GM21619 (cell line): ENCODE measurements around the gene MCRIP2.

ENCODE experiments used
- ATAC-seq: cut with Tn5 transposase; IDR thresholded peaks from one replicate; pipeline ENCODE4 v1.9.1; 2021; ENCODE audit not compliant: unreplicated experiment

The MCRIP2 gene

DNA sequence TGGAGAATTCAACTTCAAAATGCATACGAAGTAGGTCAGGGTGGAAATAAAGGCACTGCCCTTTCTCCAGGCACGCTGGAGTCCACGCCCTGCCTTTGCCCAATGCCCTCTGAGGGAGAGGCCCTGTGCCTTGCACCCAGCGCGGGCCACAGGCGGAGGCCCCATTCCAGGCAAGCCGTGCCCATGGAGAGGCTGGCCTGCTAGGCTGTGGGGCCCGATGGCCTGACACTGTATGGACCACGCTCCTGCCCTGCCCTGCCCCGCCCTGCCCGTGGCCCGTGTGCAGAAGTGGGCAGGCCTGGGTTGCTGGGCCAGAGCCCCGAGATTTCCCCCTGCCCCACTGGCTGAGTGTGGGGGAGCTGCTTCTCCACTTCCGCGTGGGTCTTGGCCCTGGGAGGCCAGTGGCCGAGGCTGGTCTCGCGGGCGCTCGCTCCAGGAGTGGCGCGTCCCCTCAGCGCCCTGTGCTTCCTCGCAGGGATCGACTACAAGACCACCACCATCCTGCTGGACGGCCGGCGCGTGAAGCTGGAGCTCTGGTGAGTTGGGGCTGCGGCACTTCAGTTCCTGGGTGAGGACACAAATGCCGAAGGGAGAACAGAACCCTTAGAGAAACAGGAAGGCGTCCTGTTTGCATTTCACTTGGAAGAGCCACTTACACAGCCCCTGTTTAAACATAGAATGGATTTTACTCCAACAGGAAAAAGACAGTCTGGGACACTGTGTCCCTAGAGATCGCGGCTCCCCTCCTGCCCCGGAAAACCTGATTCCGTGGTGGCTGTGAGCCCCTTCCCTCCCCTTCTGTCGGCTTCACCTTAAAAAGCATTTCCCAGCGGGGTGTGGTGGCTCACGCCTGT lies 24.7 kb upstream of the MCRIP2 start:
- ATAC-seq: no peak

DNA sequence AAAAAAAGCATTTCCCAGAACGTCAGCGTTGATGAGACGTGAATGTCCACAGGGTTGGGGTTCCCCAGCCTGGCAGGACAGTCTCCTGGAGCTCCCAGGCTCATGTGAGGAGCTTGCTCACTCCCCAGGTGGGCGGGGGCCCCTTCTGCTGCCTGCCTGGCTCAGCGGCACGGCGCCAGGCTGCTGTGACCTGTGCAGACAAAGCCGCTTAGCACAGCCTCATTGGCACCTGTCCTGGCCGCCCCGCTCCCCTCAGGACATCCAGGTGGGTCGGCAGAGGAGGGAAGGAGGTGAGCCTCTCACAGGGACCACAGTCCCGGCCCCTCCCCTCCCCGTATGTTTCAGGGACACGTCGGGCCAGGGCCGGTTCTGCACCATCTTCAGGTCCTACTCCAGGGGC lies 23.8 kb upstream of the MCRIP2 start:
- no peak for ATAC-seq

DNA sequence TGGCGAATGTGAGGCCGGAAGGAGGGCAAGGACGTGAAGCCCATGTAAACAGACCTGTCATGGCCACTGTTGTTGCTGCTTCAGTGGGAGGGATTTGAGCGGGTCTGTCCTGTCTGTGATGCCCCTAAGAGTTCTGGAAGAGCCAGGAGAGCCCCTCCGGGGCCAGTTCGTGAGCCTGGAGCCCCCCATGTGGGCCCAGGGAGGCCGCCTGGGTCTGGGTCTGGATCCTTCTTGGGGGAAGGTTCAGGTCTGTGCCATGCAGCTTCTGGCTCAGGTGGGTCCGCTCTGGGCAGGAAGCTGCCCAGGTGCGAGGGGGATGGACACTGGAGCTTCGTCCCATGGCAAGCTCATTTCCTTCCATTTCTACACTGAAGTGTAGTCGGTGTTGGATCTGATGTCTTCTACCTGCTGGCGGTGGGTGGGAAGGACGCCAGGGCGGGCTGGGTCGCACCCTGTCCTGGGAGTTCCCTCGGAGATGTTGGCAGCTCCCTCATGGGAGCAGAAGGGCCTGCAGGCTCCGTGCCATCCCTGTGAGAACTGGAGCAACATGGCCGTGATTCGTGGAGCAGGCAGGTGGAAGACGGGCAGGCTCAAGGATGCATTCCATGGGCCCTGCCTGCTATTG lies 22.0 kb upstream of the MCRIP2 start:
- no peak for ATAC-seq

DNA sequence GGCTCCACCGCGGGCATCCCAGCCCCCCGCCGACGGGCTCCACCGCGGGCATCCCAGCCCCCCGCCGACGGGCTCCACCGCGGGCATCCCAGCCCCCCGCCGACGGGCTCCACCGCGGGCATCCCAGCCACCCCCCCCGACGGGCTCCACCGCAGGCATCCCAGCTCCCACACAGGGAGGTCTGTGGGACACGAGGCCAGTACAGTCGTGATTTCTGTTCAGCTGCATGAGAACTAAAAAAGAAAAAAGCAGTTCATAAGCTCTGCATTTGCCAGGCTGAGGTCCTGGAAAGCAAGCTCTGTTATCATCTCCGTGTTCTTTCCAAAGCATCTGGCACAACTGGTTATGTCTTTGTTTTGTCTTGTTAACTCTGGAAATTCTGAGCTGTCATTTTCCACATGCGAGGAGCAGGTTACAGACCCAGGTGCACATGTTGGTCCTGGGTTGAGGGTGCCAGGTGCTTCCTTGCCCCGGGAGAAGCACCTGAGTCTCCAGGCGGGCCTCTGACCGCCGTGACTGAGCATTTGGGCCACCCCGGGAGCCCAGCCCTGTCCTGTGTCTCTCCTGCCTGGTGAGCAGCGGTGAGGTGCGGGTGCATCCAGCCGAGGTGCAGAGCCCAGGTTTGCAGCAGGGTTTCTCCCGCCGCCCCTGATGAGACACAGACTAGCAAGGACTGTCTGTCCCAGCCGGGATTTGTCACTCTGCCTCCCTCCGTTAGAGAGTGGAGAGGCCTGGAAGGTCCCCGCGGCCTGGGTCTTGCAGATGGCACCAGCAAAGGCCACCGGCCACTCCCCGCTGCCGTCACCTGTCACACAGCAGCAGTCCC lies 20.7 kb upstream of the MCRIP2 start:
- no peak for ATAC-seq

DNA sequence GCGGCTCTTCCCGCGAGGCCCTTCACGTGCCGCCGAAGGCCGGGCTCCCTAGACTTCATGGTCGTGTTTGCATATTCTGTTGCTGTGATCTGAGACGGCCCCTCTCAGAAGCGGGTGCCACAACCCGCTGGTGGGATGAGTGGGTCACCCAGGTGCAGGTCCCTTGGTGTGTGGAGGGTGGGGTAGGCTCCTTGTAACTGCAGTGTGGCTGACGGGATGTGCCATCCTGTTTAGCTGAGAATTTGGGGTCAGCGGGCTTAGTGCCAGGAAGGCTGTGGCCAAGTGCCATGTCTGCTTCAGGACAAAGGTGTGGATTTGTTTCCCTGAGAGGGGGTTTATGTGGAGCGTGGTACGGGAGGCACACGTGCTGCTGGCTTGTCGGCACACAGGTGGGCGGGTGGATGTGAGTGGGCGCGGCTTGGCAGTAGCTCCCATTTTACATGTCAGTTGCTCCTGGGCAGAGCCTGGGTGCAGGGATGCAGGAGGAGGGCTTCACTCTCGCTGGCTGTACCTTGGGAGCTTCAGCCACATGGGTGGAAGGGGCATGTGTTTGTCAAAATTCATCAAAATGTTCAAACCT lies 20.0 kb upstream of the MCRIP2 start:
- ATAC-seq: no peak

DNA sequence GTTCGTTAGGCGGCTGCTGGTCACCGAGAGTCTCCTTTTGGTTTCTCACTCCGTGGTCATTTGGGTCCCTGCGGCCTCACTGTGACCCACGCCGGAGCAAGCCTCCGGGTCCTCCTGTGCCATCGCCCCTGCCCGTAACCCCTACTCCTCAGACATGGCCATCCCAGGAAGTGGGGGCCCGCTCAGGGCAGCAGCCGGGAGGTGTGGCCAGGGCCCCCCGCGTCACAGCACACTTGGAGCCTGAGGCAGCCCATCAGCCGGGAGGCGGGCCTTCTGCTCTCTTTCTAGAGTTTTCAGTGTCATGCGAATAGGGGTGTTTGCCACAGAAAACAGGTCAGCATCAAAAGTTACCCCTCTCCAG lies 18.7 kb upstream of the MCRIP2 start:
- no peak for ATAC-seq

DNA sequence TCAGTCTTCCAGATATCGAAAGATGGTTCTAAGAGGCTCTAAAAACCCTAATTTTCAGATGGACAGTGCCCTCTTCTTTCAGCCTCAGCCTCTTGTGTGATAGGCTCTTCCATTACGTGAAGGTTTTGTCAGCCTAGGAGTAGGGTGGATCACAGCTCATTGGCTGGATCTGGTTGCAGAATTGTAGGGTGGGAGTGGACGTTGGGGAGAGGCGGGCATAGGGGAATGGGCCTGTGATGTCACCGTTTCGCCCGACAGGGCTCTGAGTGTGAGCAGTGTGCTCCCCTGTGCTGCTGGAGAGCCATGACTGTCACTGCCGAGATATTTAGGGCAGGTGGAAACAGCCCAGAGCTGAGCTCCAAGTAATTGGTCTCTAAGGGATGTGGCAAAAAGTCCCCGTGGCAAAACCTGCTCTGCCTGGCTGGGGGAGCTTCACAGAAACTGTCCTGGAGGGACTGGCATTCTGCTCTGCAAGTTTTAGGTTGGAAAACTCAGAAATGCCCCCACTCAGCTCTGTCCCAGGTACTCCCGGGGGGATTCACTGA lies 17.0 kb upstream of the MCRIP2 start:
- ATAC-seq: no peak

DNA sequence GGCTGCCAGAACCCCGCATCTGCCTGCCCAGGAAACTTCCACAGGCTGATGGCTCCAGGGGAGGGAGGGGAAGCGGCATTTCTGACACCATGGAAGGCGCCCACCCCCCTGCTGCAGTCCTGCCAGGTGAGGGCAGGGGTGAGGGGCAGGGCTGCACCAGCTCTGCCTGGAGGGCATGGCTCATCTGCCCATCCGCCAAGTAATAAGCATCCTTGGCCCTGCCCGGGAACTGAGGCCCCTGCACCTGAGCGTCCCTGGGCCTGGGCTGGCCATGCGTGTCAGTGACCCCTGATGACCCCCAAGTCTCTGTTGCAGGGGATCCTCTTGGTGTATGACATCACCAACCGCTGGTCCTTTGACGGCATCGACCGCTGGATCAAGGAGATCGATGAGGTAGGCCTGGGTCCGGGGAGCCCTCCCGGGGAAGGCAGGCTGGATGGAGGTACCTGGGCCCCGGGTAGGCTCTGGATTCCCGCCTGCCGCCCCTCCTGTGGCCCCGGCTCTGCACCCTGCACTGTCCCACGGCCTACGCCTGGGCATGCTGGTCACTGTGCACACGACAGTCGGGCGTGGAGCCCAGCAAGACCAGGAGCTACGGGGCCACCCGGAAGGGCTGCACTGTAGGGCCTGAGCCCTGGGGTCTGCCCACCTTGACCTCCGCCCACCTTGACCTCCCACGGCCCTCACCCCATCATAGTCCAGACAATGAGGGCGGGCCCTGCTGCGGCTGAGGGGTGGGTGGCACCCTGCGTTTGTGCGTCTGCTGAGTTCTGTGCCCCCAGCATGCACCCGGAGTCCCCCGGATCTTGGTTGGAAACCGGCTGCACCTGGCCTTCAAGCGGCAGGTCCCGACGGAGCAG lies 16.3 kb upstream of the MCRIP2 start:
- ATAC-seq: no peak

DNA sequence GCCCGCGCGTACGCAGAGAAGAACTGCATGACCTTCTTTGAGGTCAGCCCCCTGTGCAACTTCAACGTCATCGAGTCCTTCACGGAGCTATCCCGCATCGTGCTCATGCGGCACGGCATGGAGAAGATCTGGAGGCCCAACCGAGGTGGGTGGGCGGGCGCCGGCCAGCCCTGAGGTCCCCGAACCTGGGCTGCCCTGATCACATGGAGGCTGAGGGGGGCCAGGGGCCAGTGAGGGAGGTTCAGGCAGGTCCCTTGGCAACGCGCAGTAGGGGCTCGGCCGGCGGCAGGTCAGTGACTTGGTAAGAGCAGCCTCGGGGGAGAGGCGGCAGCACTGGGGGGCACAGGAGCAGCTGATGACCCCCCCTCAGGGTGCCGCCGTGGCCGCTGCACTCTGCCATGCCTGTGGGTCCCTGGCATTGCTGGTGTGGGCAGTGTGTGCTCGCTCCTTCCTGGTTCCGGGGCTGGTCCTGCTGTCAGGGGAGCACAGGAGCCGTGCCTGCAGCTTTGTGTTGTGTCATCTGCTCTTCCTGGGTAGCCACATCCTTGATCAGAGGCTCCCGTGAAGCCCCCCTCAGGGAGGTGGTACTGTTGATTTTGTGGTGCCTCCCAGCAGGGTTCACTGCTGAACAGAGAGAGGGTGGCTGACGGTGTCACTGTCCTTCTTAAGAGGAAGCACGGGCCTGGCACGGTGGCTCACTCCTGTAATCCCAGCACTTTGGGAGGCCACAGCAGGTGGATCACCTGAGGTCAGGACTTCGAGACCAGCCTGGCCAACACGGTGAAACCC lies 15.5 kb upstream of the MCRIP2 start:
- no peak for ATAC-seq

DNA sequence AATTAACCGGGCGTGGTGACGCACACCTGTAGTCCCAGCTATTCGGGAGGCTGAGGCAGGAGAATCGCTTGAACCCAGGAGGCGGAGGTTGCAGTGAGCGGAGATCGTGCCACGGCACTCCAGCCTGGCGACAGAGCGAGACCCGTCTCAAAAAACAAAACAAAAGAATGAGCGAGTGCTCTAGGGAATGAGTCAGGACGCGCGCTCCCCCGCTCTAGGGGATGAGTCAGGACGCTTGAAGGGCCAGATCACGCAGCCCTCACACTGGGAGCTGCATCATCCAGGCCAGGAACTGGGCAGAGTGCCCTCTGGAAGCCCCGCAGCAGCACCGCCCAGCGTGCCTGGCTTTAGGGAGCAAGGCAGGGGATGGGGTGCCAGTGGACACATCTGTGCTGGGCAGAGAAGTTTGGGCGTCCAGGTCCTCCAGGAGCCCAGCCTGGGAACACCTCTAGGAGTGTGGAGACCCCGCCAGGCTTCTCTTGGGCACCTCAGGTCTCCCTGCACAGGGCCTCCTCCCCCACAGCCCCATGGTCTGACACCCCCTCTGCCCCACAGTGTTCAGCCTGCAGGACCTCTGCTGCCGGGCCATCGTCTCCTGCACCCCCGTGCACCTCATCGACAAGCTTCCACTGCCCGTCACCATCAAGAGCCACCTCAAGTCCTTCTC lies 14.7 kb upstream of the MCRIP2 start:
- ATAC-seq: no peak

DNA sequence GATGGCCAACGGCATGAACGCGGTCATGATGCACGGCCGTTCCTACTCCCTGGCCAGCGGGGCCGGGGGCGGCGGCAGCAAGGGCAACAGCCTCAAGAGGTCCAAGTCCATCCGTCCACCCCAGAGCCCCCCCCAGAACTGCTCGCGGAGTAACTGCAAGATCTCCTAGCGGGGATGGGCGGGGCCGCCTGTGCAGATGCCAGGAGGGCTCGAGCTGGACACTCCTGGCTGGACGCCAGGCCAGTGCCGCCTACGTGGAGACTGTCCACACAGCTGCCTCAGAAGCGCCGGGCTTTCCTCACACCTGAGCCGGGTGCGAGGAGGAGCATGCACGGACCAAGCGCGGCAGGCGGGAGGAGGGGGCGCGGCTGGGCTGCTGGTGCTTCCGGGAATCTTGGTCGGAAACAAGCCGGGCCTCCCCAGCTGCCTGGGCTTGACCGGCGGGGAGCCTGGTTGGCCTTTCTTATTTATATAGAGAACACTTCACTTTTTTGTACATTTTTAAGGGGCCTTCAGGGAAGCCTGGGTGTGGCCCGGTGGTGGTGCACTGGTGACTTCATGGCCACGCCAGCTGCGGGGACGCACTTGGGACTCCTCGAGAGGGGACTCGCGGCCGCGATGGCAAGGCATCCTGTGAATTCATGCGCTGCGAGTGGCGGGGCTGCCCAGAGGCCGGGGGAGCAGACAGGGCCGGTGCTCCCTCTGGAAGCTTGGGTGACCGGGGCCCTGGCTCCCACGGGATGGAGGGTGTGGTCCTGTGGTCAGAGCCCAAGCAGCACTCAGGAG lies 14.0 kb upstream of the MCRIP2 start:
- ATAC-seq: no peak

DNA sequence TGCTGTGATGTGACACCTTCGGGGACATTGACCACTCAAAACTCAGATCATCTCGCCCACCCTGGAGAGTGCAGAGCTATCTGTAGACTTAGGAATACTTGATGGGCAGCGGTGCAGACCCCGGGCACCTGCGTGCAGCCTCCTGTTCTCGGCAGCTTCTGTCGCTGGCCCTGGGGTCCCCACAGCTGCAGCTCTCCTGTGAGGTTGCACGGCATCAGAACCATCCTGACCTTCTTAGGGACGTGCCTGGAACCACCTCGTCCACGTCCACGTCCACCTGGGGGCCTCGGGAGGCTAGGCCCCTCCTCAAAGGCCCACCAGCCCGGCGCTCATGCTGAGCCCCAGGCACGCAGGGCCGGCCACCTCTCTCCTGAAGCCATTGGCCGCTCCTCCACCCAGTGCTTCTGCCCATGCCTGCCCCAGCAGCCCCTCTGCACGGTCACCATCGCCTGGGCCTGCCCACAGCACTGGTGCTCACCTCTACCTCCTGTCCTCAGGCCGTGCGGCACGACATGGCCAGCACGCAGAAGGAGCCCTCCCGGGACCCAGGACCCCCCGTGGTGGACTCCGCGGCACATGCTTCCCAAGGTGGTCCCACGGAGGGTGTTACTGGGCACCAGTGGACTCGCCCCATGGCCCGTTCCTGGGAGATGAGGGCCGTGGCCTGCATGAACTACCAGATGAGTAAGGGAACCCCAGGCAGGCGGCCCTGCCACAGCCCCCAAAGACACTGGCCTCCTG lies 13.1 kb upstream of the MCRIP2 start:
- ATAC-seq: no peak

DNA sequence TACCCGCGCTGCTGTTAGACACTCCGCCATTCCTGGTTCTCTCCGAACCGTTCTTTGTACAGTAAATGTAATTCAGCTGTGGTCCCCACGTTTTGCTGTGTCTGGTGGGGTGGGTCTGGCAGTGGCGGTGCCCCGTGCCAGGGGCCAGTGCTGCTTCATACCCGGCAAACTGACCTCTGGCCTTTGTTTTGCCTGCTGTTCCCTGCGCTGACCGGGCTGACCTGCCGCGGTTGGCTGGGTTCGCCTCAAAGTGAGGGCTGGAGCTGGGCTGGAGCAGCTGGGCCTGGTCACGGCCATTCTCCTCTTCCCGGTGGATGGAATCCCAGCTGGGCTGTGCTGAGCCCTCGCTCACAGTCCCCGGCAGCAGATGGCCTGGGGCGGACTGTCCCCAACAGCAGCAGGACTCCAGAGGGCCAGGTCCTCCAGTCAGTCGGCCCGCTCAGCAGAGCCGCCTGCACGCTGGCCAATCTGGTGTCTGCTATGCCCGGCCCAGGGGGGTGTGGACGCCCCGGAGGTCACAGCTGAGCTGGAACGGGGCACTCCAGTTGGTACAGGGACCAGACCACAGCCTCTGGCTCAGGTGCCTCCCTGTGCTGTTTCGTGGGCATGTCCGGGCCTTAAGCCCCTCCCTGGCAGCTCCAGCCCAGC lies 12.3 kb upstream of the MCRIP2 start:
- ATAC-seq: no peak

DNA sequence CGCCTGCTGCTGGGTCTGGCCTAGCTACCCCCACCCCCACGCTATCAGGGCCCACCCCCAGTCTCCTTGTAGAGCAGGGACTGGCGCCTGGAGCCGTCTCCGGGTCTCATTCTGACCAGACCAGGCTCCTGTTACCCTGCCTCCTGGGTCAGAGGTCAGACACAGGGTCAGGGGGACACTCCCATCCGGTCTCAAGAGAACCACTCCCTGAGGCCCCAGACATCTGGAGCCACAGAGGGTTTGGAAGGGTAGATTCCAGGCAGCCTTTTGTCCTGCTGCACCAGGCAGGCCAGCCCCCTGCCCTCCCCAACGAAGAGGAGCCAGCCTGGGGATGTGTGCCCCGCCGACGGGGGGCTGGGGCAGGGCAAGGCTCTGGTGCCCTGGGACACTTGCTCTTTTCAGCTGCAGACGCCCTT lies 11.8 kb upstream of the MCRIP2 start:
- no peak for ATAC-seq

DNA sequence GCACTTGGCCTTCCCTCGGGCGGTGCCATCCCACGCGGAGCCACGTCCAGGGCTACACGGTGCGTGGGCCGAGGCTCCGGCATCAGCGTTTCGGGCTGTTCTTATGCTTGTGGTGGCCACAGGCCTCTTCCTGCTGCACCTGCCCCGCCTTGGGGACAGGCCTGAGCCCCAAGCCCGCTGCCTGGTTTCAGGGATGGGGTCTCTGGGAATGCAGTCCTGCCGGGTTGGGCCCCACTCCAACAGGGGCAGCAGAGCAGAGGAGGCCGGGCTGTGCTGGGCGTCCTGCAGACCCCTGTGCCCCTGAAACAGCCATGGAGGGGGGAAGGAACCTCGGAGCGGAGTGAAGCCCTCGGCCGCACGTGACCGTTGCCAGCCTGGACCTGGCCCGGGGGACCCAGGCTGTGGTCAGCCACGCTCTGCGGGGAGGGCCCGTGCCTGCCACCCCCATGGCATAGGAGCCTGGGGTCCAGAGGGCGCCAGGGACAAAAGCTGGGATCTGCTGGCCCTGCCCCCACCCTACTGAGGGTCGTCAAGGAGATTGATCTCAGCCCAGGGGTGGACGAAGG lies 11.3 kb upstream of the MCRIP2 start:
- ATAC-seq: no peak

DNA sequence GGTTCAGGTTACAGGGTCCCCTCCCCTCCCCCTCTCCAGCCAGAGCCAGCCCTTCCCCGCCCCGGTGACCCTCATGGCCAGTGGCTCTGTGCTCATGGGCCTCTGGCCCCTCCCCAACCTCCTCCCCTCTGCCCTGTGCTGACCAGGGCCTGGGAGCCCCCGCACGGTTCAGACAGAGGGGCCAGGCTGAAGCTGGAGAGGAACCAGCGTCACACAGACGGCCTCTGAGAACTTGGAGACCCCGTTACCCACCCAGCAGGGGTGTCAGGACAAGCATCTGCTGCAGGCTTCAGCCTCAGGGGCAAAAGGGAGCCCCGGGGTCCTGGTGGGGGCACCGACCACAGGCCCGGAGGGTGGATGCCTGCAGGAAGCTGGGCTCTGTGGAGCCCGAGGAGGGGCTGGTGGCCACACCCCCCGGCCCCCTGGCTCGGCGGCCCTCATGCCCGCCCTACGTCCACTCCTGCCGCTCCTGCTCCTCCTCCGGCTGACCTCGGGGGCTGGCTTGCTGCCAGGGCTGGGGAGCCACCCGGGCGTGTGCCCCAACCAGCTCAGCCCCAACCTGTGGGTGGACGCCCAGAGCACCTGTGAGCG lies 10.7 kb upstream of the MCRIP2 start, which contains the start of gene WFIKKN1:
Gene WFIKKN1 (plus strand): TSS at position 171 of the 591 bp plus-strand sequence. CDS start 269 bp downstream, at position 440.
- no peak for ATAC-seq
